SK-N-SH (cell line): ENCODE data around the gene SLC6A9. TPM values are rescaled to one million over a fixed set of nuclear protein-coding genes. Genes with fewer than 3 reads are reported as not detected.

ENCODE experiments used
- CTCF ChIA-PET: fragments of 300-600, 350-600 bp; formaldehyde crosslinking; extraction: SDS; loops from one replicate; lab custom pipeline; 2021; lab: Yijun Ruan, JAX
- POLR2A ChIA-PET: fragments of 350-600 bp; sonication (Branson Sonifier 250); formaldehyde crosslinking; extraction: SDS; loops from one replicate; lab custom pipeline; 2020; ENCODE audit warnings: antibody characterized with exemption, inconsistent platforms; lab: Yijun Ruan, JAX
- DNase-seq: peaks from one replicate; pipeline ENCODE4 v3.0.0; 2012
- H2AFZ ChIP-seq: fragments of 200-600 bp; sonication (generic); 2 replicates; pipeline ENCODE4 v1.8.1; 2016; ENCODE audit warnings: antibody characterized with exemption, mild to moderate bottlenecking, low read depth
- H3F3A ChIP-seq: fragments of 200-600 bp; sonication (generic); replicated peaks from 2 replicates; pipeline ENCODE3; 2016; ENCODE audit warnings: antibody characterized with exemption, mild to moderate bottlenecking; ENCODE audit not compliant: insufficient read depth
- H3K27ac ChIP-seq, 2 experiments: fragments of 200-500 bp in 1 of 2; fragments of 200-600 bp in 1 of 2; sonication (Bioruptor generic) in 1 of 2; sonication (generic), shearing (Covaris generic) in 1 of 2; 2 replicates each; pipeline versions ENCODE4 v1.5.1 to v1.6.1; 2014 to 2016; ENCODE audit warnings: low read depth in 2 of 2, inconsistent platforms in 1 of 2, low read length in 1 of 2, mild to moderate bottlenecking in 1 of 2, mixed read lengths in 1 of 2
- H3K27me3 ChIP-seq: fragments of 200-600 bp; sonication (generic), shearing (Covaris generic); 2 replicates; pipeline ENCODE4 v1.6.1; 2016; ENCODE audit warnings: mixed run types; ENCODE audit not compliant: insufficient read depth
- H3K36me3 ChIP-seq, 2 experiments: fragments of 200-500 bp in 1 of 2; fragments of 200-600 bp in 1 of 2; sonication (Bioruptor generic) in 1 of 2; sonication (generic) in 1 of 2; replicated peaks in 1 of 2; 2 replicates each; pipeline versions ENCODE3 to v1.5.1; 2014 to 2016; ENCODE audit warnings: low read length in 1 of 2, mild to moderate bottlenecking in 1 of 2; ENCODE audit not compliant: insufficient read depth in 2 of 2, control insufficient read depth in 1 of 2
- H3K4me1 ChIP-seq, 2 experiments: fragments of 200-500 bp in 1 of 2; fragments of 200-600 bp in 1 of 2; sonication (Bioruptor generic) in 1 of 2; sonication (generic), shearing (Covaris generic) in 1 of 2; 2 replicates each; pipeline versions ENCODE4 v1.5.1 to v1.6.1; 2014 to 2016; ENCODE audit warnings: low read depth in 1 of 2, low read length in 1 of 2, mixed run types in 1 of 2; ENCODE audit not compliant: insufficient read depth in 2 of 2, control insufficient read depth in 1 of 2
- H3K4me2 ChIP-seq: fragments of 200-600 bp; sonication (generic), shearing (Covaris generic); 2 replicates; pipeline ENCODE4 v1.6.1; 2017; ENCODE audit warnings: mixed run types
- H3K4me3 ChIP-seq, 2 experiments: fragments of 200-500 bp in 1 of 2; fragments of 200-600 bp in 1 of 2; sonication (Bioruptor generic) in 1 of 2; sonication (generic), shearing (Covaris generic) in 1 of 2; 2 replicates each; pipeline versions ENCODE4 v1.5.1 to v1.8.1; 2014 to 2016; ENCODE audit warnings: low read depth in 2 of 2, inconsistent platforms in 1 of 2, low read length in 1 of 2, mild to moderate bottlenecking in 1 of 2, mixed read lengths in 1 of 2, moderate library complexity in 1 of 2
- H3K79me2 ChIP-seq: fragments of 200-600 bp; sonication (generic); 2 replicates; pipeline ENCODE4 v1.8.1; 2017; ENCODE audit warnings: mild to moderate bottlenecking; ENCODE audit not compliant: insufficient read depth
- H3K9ac ChIP-seq: fragments of 200-600 bp; sonication (generic); 2 replicates; pipeline ENCODE4 v1.6.1; 2017; ENCODE audit warnings: mixed run types
- H3K9me2 ChIP-seq: fragments of 200-600 bp; sonication (generic); 2 replicates; pipeline ENCODE4 v1.6.1; 2017; ENCODE audit warnings: mixed run types
- H3K9me3 ChIP-seq: fragments of 200-600 bp; sonication (generic); 2 replicates; pipeline ENCODE4 v1.6.1; 2017; ENCODE audit warnings: mixed run types, mild to moderate bottlenecking, moderate library complexity
- H4K20me1 ChIP-seq: fragments of 200-600 bp; sonication (generic); 2 replicates; pipeline ENCODE4 v1.6.1; 2017; ENCODE audit warnings: mild to moderate bottlenecking, mixed run types; ENCODE audit not compliant: insufficient read depth
- CHD2 ChIP-seq: fragments of 150-350 bp; IDR thresholded peaks from 2 replicates; pipeline ENCODE4 v1.6.1; 2018; ENCODE audit warnings: low read length; ENCODE audit not compliant: partially characterized antibody
- EP300 ChIP-seq, 2 experiments: IDR thresholded peaks; 2 replicates each; pipeline versions ENCODE4 v1.4.0 to v1.6.1; 2012; ENCODE audit warnings: borderline replicate concordance in 1 of 2, low read depth in 1 of 2, low read length in 1 of 2
- FOXM1 ChIP-seq: IDR thresholded peaks from 2 replicates; pipeline ENCODE4 v1.4.0; 2012; ENCODE audit warnings: low read depth, mild to moderate bottlenecking
- JUND ChIP-seq: IDR thresholded peaks from 2 replicates; pipeline ENCODE4 v1.4.0; 2012
- NFIC ChIP-seq: IDR thresholded peaks from 2 replicates; pipeline ENCODE4 v1.4.0; 2012; ENCODE audit warnings: borderline replicate concordance
- POLR2AphosphoS5 ChIP-seq: IDR thresholded peaks from 2 replicates; pipeline ENCODE4 v1.6.1; 2012; ENCODE audit warnings: low read depth, low read length
- RAD21 ChIP-seq: IDR thresholded peaks from 2 replicates; pipeline ENCODE4 v1.6.1; 2012; ENCODE audit warnings: mild to moderate bottlenecking, low read length
- RCOR1 ChIP-seq: fragments of 150-350 bp; IDR thresholded peaks from 2 replicates; pipeline ENCODE4 v1.6.1; 2017; ENCODE audit warnings: antibody characterized with exemption, low read length
- RFX5 ChIP-seq: IDR thresholded peaks from 2 replicates; pipeline ENCODE4 v1.6.1; 2012; ENCODE audit warnings: mild to moderate bottlenecking, improper control_type of control experiment, low read length
- SIN3A ChIP-seq: IDR thresholded peaks from 2 replicates; pipeline ENCODE4 v1.6.1; 2012; ENCODE audit warnings: low read depth, mild to moderate bottlenecking, low read length, moderate library complexity, borderline replicate concordance
- TCF12 ChIP-seq: IDR thresholded peaks from 2 replicates; pipeline ENCODE4 v1.4.0; 2012
- TEAD4 ChIP-seq: IDR thresholded peaks from 2 replicates; pipeline ENCODE4 v1.4.0; 2012; ENCODE audit warnings: mild to moderate bottlenecking, borderline replicate concordance; ENCODE audit not compliant: insufficient read depth
- WGBS: methylation state at CpG from one replicate; pipeline ENCODE4 v1.1.6; 2017; ENCODE audit warnings: low lambda C conversion rate; 5-methylcytosine and 5-hydroxymethylcytosine counted together
- polyA plus RNA-seq, 3 experiments: library from polyadenylated mRNA; depleted of rRNA; stranded (reverse); fragments of >200 nt; gene quantifications; 2 replicates each; pipeline ENCODE4 v1.2.3, GENCODE V29; 2012
- TF ChIP-seq, protein P1 (sequence below): IDR thresholded peaks from 2 replicates; pipeline ENCODE4 v1.4.0; 2012; ENCODE audit warnings: low read depth
- TF ChIP-seq, protein P2 (sequence below): fragments of 150-350 bp; IDR thresholded peaks from 2 replicates; pipeline ENCODE4 v1.6.1; 2016; ENCODE audit warnings: mild to moderate bottlenecking, low read depth, low read length
- TF ChIP-seq, protein P3 (sequence below): IDR thresholded peaks from 2 replicates; pipeline ENCODE4 v1.4.0; 2012; ENCODE audit warnings: low read depth, borderline replicate concordance
- TF ChIP-seq, protein P4 (sequence below): IDR thresholded peaks from 2 replicates; pipeline ENCODE4; 2012
- TF ChIP-seq, protein P5 (sequence below): IDR thresholded peaks from 2 replicates; pipeline ENCODE4 v1.6.1; 2012; ENCODE audit warnings: mild to moderate bottlenecking, low read depth, low read length, moderate library complexity

SLC6A9 gene
- polyA plus RNA-seq, 1 of the 3 experiments (the other 2 are of a cell fraction) = 3.9 TPM

DNA sequence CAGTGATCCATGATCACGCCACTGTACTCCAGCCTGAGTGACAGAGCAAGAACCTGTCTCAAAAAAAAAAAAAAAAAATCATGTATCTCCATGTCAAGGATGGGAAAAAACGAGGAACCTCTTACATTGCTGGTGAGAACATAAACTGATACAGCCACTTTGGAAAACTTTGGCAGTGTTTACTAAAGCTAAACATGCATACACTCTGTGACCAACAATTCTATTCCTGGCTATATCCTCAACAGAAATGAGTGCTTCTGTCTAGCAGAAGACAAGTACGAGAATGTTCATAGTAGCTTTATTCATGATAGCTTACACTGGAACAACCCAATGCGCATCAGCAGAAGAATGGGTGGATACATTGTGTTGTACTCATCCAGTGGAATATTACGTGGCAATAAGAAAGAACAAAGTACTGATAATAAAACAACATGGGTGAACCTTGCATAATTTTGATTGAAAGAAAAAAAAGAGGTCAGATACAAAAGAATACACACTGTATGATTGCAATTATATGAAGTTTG, 31.5 kb upstream of the SLC6A9 start:
- no peaks in the 10 kb centered on the region for H3K4me1 ChIP-seq
- H4K20me1 ChIP-seq = no peaks in the 10 kb centered on the region
- no peak overlapping the region for H3K4me3 ChIP-seq
- H3K9ac ChIP-seq = no peak overlapping the region
- 82% methylated on average over 5 of the region's 5 CpGs for WGBS
- H3K36me3 ChIP-seq = no peaks in the 10 kb centered on the region
- H3K79me2 ChIP-seq = no peaks in the 10 kb centered on the region
- CTCF ChIA-PET = no interaction called here
- H3K4me2 ChIP-seq = no peak overlapping the region
- H3K9me2 ChIP-seq = no peaks in the 10 kb centered on the region
- no peaks in the 10 kb centered on the region for H3K9me3 ChIP-seq
- TF ChIP-seq TCF12 = no peak
- TF ChIP-seq, protein P1, sequence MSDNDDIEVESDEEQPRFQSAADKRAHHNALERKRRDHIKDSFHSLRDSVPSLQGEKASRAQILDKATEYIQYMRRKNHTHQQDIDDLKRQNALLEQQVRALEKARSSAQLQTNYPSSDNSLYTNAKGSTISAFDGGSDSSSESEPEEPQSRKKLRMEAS = no peak
- TF ChIP-seq RFX5 = no peak
- TF ChIP-seq, protein P2, sequence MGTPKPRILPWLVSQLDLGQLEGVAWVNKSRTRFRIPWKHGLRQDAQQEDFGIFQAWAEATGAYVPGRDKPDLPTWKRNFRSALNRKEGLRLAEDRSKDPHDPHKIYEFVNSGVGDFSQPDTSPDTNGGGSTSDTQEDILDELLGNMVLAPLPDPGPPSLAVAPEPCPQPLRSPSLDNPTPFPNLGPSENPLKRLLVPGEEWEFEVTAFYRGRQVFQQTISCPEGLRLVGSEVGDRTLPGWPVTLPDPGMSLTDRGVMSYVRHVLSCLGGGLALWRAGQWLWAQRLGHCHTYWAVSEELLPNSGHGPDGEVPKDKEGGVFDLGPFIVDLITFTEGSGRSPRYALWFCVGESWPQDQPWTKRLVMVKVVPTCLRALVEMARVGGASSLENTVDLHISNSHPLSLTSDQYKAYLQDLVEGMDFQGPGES = no peak
- no peak for TF ChIP-seq RAD21
- TF ChIP-seq, protein P3, sequence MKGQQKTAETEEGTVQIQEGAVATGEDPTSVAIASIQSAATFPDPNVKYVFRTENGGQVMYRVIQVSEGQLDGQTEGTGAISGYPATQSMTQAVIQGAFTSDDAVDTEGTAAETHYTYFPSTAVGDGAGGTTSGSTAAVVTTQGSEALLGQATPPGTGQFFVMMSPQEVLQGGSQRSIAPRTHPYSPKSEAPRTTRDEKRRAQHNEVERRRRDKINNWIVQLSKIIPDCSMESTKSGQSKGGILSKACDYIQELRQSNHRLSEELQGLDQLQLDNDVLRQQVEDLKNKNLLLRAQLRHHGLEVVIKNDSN = no peak
- no peak for TF ChIP-seq TEAD4
- TF ChIP-seq, protein P4, sequence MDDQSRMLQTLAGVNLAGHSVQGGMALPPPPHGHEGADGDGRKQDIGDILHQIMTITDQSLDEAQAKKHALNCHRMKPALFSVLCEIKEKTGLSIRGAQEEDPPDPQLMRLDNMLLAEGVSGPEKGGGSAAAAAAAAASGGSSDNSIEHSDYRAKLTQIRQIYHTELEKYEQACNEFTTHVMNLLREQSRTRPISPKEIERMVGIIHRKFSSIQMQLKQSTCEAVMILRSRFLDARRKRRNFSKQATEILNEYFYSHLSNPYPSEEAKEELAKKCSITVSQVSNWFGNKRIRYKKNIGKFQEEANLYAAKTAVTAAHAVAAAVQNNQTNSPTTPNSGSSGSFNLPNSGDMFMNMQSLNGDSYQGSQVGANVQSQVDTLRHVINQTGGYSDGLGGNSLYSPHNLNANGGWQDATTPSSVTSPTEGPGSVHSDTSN = no peak
- no peak overlapping the region for H2AFZ ChIP-seq
- POLR2A ChIA-PET = interaction anchor here (0.5 kb wide), 1 partner anchor 741 kb away, joined by 3 read pairs; no protein-coding TSS in a partner anchor
- H3K27ac ChIP-seq = no peak overlapping the region
- no peak for DNase-seq
- H3F3A ChIP-seq = no peaks in the 10 kb centered on the region
- no peaks in the 10 kb centered on the region for H3K27me3 ChIP-seq

DNA sequence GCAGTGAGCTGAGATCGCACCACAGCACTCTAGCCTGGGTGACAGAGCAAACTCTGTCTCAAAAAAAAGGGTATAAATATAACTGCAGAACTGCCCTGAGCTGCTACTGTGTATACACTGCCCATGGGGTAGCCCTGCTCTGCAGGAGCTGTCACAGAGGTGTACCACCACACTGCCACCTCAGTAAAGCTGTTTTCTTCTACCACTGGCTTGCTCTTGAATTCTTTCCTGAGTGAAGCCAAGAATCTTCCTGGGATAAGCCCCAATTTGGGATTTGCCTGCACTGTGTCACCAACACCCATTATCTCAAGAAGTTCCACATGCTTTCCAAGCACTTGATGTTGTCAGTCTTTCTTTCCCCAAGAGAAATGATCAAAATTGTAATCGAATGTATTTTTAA, 30.6 kb upstream of the SLC6A9 start:
- Histone ChIP-seq H3K9me2 (no peaks in the 10 kb centered on the region), H3K27me3 (no peaks in the 10 kb centered on the region), H4K20me1 (no peaks in the 10 kb centered on the region), H3K4me3 (no peak overlapping the region), H3K9me3 (no peaks in the 10 kb centered on the region), H3K4me2 (no peak overlapping the region), H3K79me2 (no peaks in the 10 kb centered on the region), H3F3A (no peaks in the 10 kb centered on the region), H2AFZ (no peak overlapping the region), H3K27ac (no peak overlapping the region), H3K4me1 (no peaks in the 10 kb centered on the region), H3K36me3 (no peaks in the 10 kb centered on the region), H3K9ac (no peak overlapping the region)
- no peak for DNase-seq
- WGBS = 76% methylated on average over 2 of the region's 2 CpGs
- ChIA-PET CTCF (interaction anchor here (1.9 kb wide), 1 partner anchor 14 kb away, joined by 7 read pairs; no protein-coding TSS in a partner anchor), POLR2A (no interaction called here)
- TF ChIP-seq EP300 (IDR thresholded peaks at IDR 0.05; ENCODE audit: borderline replicate concordance in 1 of 2, low read depth in 1 of 2, low read length in 1 of 2) = no peak
- no peak for TF ChIP-seq CHD2
- TF ChIP-seq, protein P2 = no peak
- TF ChIP-seq NFIC = no peak
- TF ChIP-seq, protein P5, sequence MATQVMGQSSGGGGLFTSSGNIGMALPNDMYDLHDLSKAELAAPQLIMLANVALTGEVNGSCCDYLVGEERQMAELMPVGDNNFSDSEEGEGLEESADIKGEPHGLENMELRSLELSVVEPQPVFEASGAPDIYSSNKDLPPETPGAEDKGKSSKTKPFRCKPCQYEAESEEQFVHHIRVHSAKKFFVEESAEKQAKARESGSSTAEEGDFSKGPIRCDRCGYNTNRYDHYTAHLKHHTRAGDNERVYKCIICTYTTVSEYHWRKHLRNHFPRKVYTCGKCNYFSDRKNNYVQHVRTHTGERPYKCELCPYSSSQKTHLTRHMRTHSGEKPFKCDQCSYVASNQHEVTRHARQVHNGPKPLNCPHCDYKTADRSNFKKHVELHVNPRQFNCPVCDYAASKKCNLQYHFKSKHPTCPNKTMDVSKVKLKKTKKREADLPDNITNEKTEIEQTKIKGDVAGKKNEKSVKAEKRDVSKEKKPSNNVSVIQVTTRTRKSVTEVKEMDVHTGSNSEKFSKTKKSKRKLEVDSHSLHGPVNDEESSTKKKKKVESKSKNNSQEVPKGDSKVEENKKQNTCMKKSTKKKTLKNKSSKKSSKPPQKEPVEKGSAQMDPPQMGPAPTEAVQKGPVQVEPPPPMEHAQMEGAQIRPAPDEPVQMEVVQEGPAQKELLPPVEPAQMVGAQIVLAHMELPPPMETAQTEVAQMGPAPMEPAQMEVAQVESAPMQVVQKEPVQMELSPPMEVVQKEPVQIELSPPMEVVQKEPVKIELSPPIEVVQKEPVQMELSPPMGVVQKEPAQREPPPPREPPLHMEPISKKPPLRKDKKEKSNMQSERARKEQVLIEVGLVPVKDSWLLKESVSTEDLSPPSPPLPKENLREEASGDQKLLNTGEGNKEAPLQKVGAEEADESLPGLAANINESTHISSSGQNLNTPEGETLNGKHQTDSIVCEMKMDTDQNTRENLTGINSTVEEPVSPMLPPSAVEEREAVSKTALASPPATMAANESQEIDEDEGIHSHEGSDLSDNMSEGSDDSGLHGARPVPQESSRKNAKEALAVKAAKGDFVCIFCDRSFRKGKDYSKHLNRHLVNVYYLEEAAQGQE = no peak
- TF ChIP-seq JUND = no peak
- TF ChIP-seq SIN3A = no peak
- TF ChIP-seq FOXM1 = no peak
- TF ChIP-seq POLR2AphosphoS5 = no peak
- no peak for TF ChIP-seq RCOR1
- TF ChIP-seq, protein P4 = no peak
- TF ChIP-seq, protein P1 = no peak
